ENCODE data around the gene COL7A1. TPM values are rescaled to one million over a fixed set of nuclear protein-coding genes. Genes with fewer than 3 reads are reported as not detected.

Gene COL7A1
- total and polyA plus RNA-seq, 2 donors (not counting 1 experiment from before 2014, with no cell fraction given) = 0.75 to 2.1 TPM

DNA sequence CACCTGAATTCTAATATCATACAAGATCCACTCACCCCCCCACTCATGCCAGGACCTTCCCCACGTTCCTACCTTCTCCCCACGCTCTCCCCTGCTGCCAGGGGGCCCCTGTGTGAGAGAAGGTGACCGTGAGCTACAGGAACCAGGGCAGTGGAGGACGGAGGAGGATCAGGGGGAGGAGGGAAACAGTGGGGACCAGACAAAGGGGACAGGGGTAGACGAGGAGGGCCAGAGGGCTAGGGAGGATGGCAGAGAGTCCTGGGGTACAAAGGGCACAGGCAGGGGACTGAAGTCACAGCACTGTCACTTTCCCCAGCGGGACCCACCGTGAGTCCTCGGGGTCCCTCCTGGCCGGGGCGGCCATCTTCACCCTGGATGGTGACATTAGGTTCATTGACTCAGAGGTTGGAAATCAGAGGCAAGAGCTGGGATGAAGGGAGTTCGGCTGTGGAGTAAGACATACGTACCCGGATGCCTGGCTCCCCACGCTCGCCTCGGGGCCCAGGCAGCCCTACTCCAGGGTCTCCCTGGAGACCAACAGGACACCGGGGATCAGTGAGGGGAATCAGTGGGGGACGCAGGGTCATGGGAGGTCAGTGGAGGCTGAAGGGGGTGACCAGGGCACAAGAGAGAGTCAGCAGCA is 25.2 kb downstream of the COL7A1 start:
- CTCF ChIA-PET = no interaction called here

DNA sequence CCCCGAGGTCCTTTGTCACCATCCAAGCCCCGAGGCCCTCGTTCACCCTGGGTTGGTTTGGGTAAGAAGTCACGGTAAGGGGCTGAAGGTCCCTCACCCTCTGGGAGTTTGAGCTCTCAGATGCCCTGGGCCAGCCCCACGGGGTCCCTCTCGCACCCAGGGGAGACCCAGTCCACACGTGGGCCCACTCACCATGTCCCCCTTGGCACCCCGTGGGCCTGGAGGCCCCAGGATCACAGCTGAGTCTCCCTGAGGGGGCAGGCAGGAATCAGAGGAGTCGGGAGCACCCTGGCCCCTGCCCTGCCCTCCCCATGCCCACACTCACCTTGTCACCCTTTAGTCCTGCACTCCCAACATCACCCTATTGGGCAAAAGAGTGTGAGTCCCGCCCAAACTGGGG is 25.7 kb downstream of the COL7A1 start:
- intact Hi-C loops (cut with micrococcal nuclease) = no loop called here

More for the DNA sequence above, 25.2 kb downstream of the COL7A1 start:
- H3K27ac Mint-ChIP-seq = no peak overlapping the region
- WGBS (ENCODE audit: insufficient coverage) = 89% methylated on average over 16 of the region's 18 CpGs
- Histone ChIP-seq H3K4me1 (ENCODE audit: control insufficient read depth in 2 of 2, insufficient read depth in 2 of 2, low read length in 2 of 2) (no peaks in the 10 kb centered on the region), H3K27me3 (replicated peaks in 1 of 4; ENCODE audit: control extremely low read depth in 1 of 4, control insufficient read depth in 3 of 4, insufficient read depth in 4 of 4, low read length in 3 of 4) (no peaks in the 10 kb centered on the region), H3K27ac (ENCODE audit: low read length in 2 of 2) (no peak overlapping the region), H3K79me2 (ENCODE audit: control insufficient read depth, insufficient read depth, low read length) (no peaks in the 10 kb centered on the region), H4K20me1 (ENCODE audit: control insufficient read depth, insufficient read depth, low read length, poor library complexity, severe bottlenecking) (no peaks in the 10 kb centered on the region), H2AFZ (ENCODE audit: insufficient read depth, low read depth, low read length, poor library complexity, severe bottlenecking) (no peak overlapping the region), H3K36me3 (replicated peaks in 1 of 2; ENCODE audit: control extremely low read depth in 1 of 2, control insufficient read depth in 1 of 2, extremely low read depth in 1 of 2, insufficient read depth in 2 of 2, low read length in 1 of 2) (no peaks in the 10 kb centered on the region), H3K9ac (ENCODE audit: low read length) (no peak overlapping the region), H3K4me3 (ENCODE audit: control extremely low read depth in 1 of 5, extremely low read depth in 1 of 5, insufficient read depth in 1 of 5, low read depth in 2 of 5, low read length in 4 of 5) (no peak overlapping the region), H3K9me3 (ENCODE audit: control extremely low read depth in 1 of 3, control insufficient read depth in 2 of 3, insufficient read depth in 1 of 3, low read length in 2 of 3) (no peaks in the 10 kb centered on the region), H3K4me2 (replicated peaks; ENCODE audit: low read depth, low read length, poor library complexity, severe bottlenecking) (no peak overlapping the region)
- H3K4me1 Mint-ChIP-seq = no peaks in the 10 kb centered on the region
- ATAC-seq (ENCODE audit: low read depth) (no peak), DNase-seq (no peak)
- H3K4me3 Mint-ChIP-seq = no peak overlapping the region
- H3K9me3 Mint-ChIP-seq (ENCODE audit: insufficient read depth) = no peaks in the 10 kb centered on the region
- intact Hi-C loops (cut with micrococcal nuclease) = no loop called here
- POLR2A ChIA-PET = no interaction called here
- H3K27me3 Mint-ChIP-seq = no peaks in the 10 kb centered on the region
- TF ChIP-seq, protein P1, sequence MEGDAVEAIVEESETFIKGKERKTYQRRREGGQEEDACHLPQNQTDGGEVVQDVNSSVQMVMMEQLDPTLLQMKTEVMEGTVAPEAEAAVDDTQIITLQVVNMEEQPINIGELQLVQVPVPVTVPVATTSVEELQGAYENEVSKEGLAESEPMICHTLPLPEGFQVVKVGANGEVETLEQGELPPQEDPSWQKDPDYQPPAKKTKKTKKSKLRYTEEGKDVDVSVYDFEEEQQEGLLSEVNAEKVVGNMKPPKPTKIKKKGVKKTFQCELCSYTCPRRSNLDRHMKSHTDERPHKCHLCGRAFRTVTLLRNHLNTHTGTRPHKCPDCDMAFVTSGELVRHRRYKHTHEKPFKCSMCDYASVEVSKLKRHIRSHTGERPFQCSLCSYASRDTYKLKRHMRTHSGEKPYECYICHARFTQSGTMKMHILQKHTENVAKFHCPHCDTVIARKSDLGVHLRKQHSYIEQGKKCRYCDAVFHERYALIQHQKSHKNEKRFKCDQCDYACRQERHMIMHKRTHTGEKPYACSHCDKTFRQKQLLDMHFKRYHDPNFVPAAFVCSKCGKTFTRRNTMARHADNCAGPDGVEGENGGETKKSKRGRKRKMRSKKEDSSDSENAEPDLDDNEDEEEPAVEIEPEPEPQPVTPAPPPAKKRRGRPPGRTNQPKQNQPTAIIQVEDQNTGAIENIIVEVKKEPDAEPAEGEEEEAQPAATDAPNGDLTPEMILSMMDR (IDR thresholded peaks at IDR 0.05) = no peak
- no peak for TF ChIP-seq EZH2 (IDR thresholded peaks at IDR 0.05; ENCODE audit: borderline replicate concordance, insufficient read depth, low read depth, low read length, poor library complexity, severe bottlenecking)

More for the DNA sequence above, 25.7 kb downstream of the COL7A1 start:
- DNase-seq = no peak
- H3K4me1 Mint-ChIP-seq = no peaks in the 10 kb centered on the region
- ChIA-PET POLR2A (no interaction called here), CTCF (no interaction called here)
- Histone ChIP-seq H3K27me3 (replicated peaks in 1 of 4; ENCODE audit: control extremely low read depth in 1 of 4, control insufficient read depth in 3 of 4, insufficient read depth in 4 of 4, low read length in 3 of 4) (no peaks in the 10 kb centered on the region), H3K36me3 (replicated peaks in 1 of 2; ENCODE audit: control extremely low read depth in 1 of 2, control insufficient read depth in 1 of 2, extremely low read depth in 1 of 2, insufficient read depth in 2 of 2, low read length in 1 of 2) (no peaks in the 10 kb centered on the region), H3K4me1 (ENCODE audit: control insufficient read depth in 2 of 2, insufficient read depth in 2 of 2, low read length in 2 of 2) (no peaks in the 10 kb centered on the region), H3K4me3 (ENCODE audit: control extremely low read depth in 1 of 5, extremely low read depth in 1 of 5, insufficient read depth in 1 of 5, low read depth in 2 of 5, low read length in 4 of 5) (no peak overlapping the region), H3K79me2 (ENCODE audit: control insufficient read depth, insufficient read depth, low read length) (no peaks in the 10 kb centered on the region), H3K9ac (ENCODE audit: low read length) (no peak overlapping the region), H2AFZ (ENCODE audit: insufficient read depth, low read depth, low read length, poor library complexity, severe bottlenecking) (no peak overlapping the region), H4K20me1 (ENCODE audit: control insufficient read depth, insufficient read depth, low read length, poor library complexity, severe bottlenecking) (no peaks in the 10 kb centered on the region), H3K27ac (ENCODE audit: low read length in 2 of 2) (no peak overlapping the region), H3K9me3 (ENCODE audit: control extremely low read depth in 1 of 3, control insufficient read depth in 2 of 3, insufficient read depth in 1 of 3, low read length in 2 of 3) (no peaks in the 10 kb centered on the region), H3K4me2 (replicated peaks; ENCODE audit: low read depth, low read length, poor library complexity, severe bottlenecking) (no peak overlapping the region)
- WGBS (ENCODE audit: insufficient coverage) = 69% methylated on average over 5 of the region's 10 CpGs
- no peak overlapping the region for H3K4me3 Mint-ChIP-seq
- TF ChIP-seq, protein P1 (IDR thresholded peaks at IDR 0.05) = no peak
- TF ChIP-seq EZH2 (IDR thresholded peaks at IDR 0.05; ENCODE audit: borderline replicate concordance, insufficient read depth, low read depth, low read length, poor library complexity, severe bottlenecking) = no peak
- no peak overlapping the region for H3K27ac Mint-ChIP-seq
- no peak for ATAC-seq (ENCODE audit: low read depth)
- H3K27me3 Mint-ChIP-seq = no peaks in the 10 kb centered on the region
- no peaks in the 10 kb centered on the region for H3K9me3 Mint-ChIP-seq (ENCODE audit: insufficient read depth)

Measured in B cell (primary cell).